Testis (tissue), 3 donors: ENCODE results near the gene OSM. TPM values are rescaled to one million over a fixed set of nuclear protein-coding genes. Genes with fewer than 3 reads are reported as not detected.

Experiments
- DNase-seq: peaks from one replicate; pipeline ENCODE4 v3.0.0-alpha.2; 2019
- H3K27ac ChIP-seq, 2 donors: fragments of 200-600 bp; sonication (generic); one replicate each; pipeline ENCODE4 v1.5.1; 2019
- H3K27me3 ChIP-seq: fragments of 200-600 bp; sonication (generic); one replicate; pipeline ENCODE4 v1.5.1; 2019
- H3K36me3 ChIP-seq: fragments of 200-600 bp; sonication (generic); one replicate; pipeline ENCODE4 v1.5.1; 2017; ENCODE audit warnings: low read depth; ENCODE audit errors: missing control alignments
- H3K4me1 ChIP-seq: fragments of 200-600 bp; sonication (generic); one replicate; pipeline ENCODE4 v1.5.1; 2019
- H3K4me3 ChIP-seq, 2 donors: fragments of 200-600 bp; sonication (generic); one replicate each; pipeline ENCODE4 v1.5.1; 2017 to 2019
- H3K9me3 ChIP-seq: fragments of 200-600 bp; sonication (generic); one replicate; pipeline ENCODE4 v1.5.1; 2017
- CTCF ChIP-seq, 3 experiments: fragments of 450-650 bp in 2 of 3; fragments of 200-600 bp in 1 of 3; sonication (generic) in 1 of 3; IDR thresholded peaks; one replicate each; pipeline ENCODE4 v1.5.1; 2016 to 2019; ENCODE audit warnings: antibody characterized with exemption in 3 of 3, mild to moderate bottlenecking in 2 of 3, moderate library complexity in 1 of 3
- POLR2A ChIP-seq: fragments of 450-650 bp; IDR thresholded peaks from one replicate; pipeline ENCODE4 v1.6.1; 2017; ENCODE audit warnings: antibody characterized with exemption, mild to moderate bottlenecking, moderate library complexity
- WGBS, 2 donors: methylation state at CpG; one replicate each; pipeline ENCODE4 v1.1.5; 2018; 5-methylcytosine and 5-hydroxymethylcytosine counted together
- intact Hi-C: fragments of 100-400 bp; cut with DNase I; formaldehyde crosslinking; loops from one replicate; pipeline ENCODE4 v1.15.1; 2023; ENCODE audit warnings: low total_unique reads
- polyA plus RNA-seq: library from polyadenylated mRNA; stranded (reverse); fragments of 350-450 nt; fragmentation: Illumina TruSeq; extraction: RNeasy Lipid Tissue Mini Kit (QIAGEN cat#74804); gene quantifications from one replicate; pipeline ENCODE4 v1.2.3, GENCODE V29; 2014; ENCODE audit warnings: low read depth, low replicate concordance; ENCODE audit not compliant: insufficient read depth
- total RNA-seq, 2 donors: library from RNA; depleted of rRNA; stranded (reverse); fragments of >200 nt; gene quantifications; one replicate each; pipeline ENCODE4 v1.2.3, GENCODE V29; 2016

OSM gene
- total and polyA plus RNA-seq, 3 donors from 2014 or later: 0.69 to 1.6 TPM; not detected in 1

- Histone ChIP-seq H3K27me3 (no peaks in the 10 kb centered on the region), H3K9me3 (no peaks in the 10 kb centered on the region), H3K36me3 (no peaks in the 10 kb centered on the region), H3K4me1 (peaks cover 6% of the 10 kb centered on the region), H3K27ac (no peak overlapping the region), H3K4me3 (no peak overlapping the region)
- TF ChIP-seq CTCF (IDR thresholded peaks at IDR 0.05) (no peak), POLR2A (no peak)
- WGBS, 2 donors: 73 to 76% methylated on average over 10 to 12 of the region's 12 CpGs
- intact Hi-C loops: no loop called here
- DNase-seq: no peak
Observed at GRCh38 chr22:30214703-30215407, 51.8 kb downstream of the OSM start.

GRCh38 chr22:30212996-30213441, 53.6 kb downstream of the OSM start:
- H3K9me3 ChIP-seq: no peaks in the 10 kb centered on the region
- H3K4me3 ChIP-seq: no peak overlapping the region
- 76 to 83% methylated on average over 8 of the region's 8 CpGs for WGBS, 2 donors
- no peaks in the 10 kb centered on the region for H3K27me3 ChIP-seq
- no peaks in the 10 kb centered on the region for H3K36me3 ChIP-seq
- peaks cover 23% of the 10 kb centered on the region for H3K4me1 ChIP-seq
- intact Hi-C loops: no loop called here
- no peak overlapping the region for H3K27ac ChIP-seq
- TF ChIP-seq POLR2A (no peak), CTCF (IDR thresholded peaks at IDR 0.05) (no peak)
- DNase-seq: no peak

Other genes starting within 250 kb of the OSM start
- gene HORMAD2, start 186.4 kb downstream of the OSM start, total RNA-seq: 10 to 100 TPM; 14.7 to 24.2 TPM
- 45.2 TPM for gene HORMAD2, start 186.4 kb downstream of the OSM start, polyA plus RNA-seq
- gene LIF, start 20.1 kb downstream of the OSM start, total RNA-seq: 1 to 10 TPM in 1 of 2 donors, under 1 TPM in 1; 0.08 to 1.4 TPM
- 1.4 TPM for gene LIF, start 20.1 kb downstream of the OSM start, polyA plus RNA-seq
- gene CASTOR1, start 22.7 kb upstream of the OSM start, total RNA-seq: 10 to 100 TPM; 36.7 to 71.4 TPM
- gene CASTOR1, start 22.7 kb upstream of the OSM start, polyA plus RNA-seq: 32.8 TPM
- gene TBC1D10A, start 60.1 kb upstream of the OSM start, total RNA-seq: 10 to 100 TPM; 48.4 to 79.1 TPM
- 51.0 TPM for gene TBC1D10A, start 60.1 kb upstream of the OSM start, polyA plus RNA-seq
- 100 to 1,000 TPM; 159 to 174 TPM for gene SF3A1, start 90.0 kb upstream of the OSM start, total RNA-seq
- 272 TPM for gene SF3A1, start 90.0 kb upstream of the OSM start, polyA plus RNA-seq
- 10 to 100 TPM; 70.1 to 81.9 TPM for gene CCDC157, start 90.2 kb upstream of the OSM start, total RNA-seq
- 69.2 TPM for gene CCDC157, start 90.2 kb upstream of the OSM start, polyA plus RNA-seq
- 10 to 100 TPM; 20.9 to 24.6 TPM for gene RNF215, start 120.6 kb upstream of the OSM start, total RNA-seq
- 18.2 TPM for gene RNF215, start 120.6 kb upstream of the OSM start, polyA plus RNA-seq
- 1 to 10 TPM; 2.2 to 3.5 TPM for gene SEC14L2, start 130.2 kb upstream of the OSM start, total RNA-seq
- gene SEC14L2, start 130.2 kb upstream of the OSM start, polyA plus RNA-seq: 4.7 TPM
- 10 to 100 TPM in 1 of 2 donors, 1 to 10 TPM in 1; 9.3 to 13.2 TPM for gene MTFP1, start 158.9 kb upstream of the OSM start, total RNA-seq
- 5.7 TPM for gene MTFP1, start 158.9 kb upstream of the OSM start, polyA plus RNA-seq
- gene SEC14L3, start 205.2 kb upstream of the OSM start, total RNA-seq: under 1 TPM; 0.24 to 0.25 TPM
- gene SEC14L3, start 205.2 kb upstream of the OSM start, polyA plus RNA-seq: 0.28 TPM
- gene SEC14L4, start 238.8 kb upstream of the OSM start, total RNA-seq: 10 to 100 TPM; 27.6 to 28.8 TPM
- 11.5 TPM for gene SEC14L4, start 238.8 kb upstream of the OSM start, polyA plus RNA-seq